Right atrium auricular region (tissue), 2 donors: ENCODE results near the gene CNP. TPM values are rescaled to one million over a fixed set of nuclear protein-coding genes. Genes with fewer than 3 reads are reported as not detected.

Source experiments
- DNase-seq: peaks from one replicate; pipeline ENCODE4 v3.0.0-alpha.2; 2019; ENCODE audit warnings: low spot score
- H3K27ac ChIP-seq, 2 donors: fragments of 200-600 bp; sonication (generic); 1 replicate in 1 of 2; 2 replicates in 1 of 2; pipeline ENCODE4 v1.5.1; 2016 to 2019
- H3K27me3 ChIP-seq, 2 donors: fragments of 200-600 bp; sonication (generic); one replicate each; pipeline versions ENCODE4 v1.5.1 to v1.6.0; 2017 to 2019
- H3K36me3 ChIP-seq: fragments of 200-600 bp; sonication (generic); one replicate; pipeline ENCODE4 v1.5.1; 2016
- H3K4me1 ChIP-seq, 2 donors: fragments of 200-600 bp; sonication (generic); one replicate each; pipeline versions ENCODE4 v1.5.1 to v1.6.0; 2017 to 2019
- H3K4me3 ChIP-seq, 2 donors: fragments of 200-600 bp; sonication (generic); 1 replicate in 1 of 2; 2 replicates in 1 of 2; pipeline ENCODE4 v1.5.1; 2017 to 2019; ENCODE audit warnings: mild to moderate bottlenecking in 1 of 2, moderate library complexity in 1 of 2
- H3K9me3 ChIP-seq, 2 donors: fragments of 200-600 bp; sonication (generic); one replicate each; pipeline ENCODE4 v1.5.1; 2019
- total RNA-seq, 2 donors: library from RNA; depleted of rRNA; stranded (reverse); fragments of >200 nt; gene quantifications; one replicate each; pipeline ENCODE4 v1.1.0, GENCODE V29; 2016
- TF ChIP-seq, protein P1 (sequence below), 2 donors: fragments of 200-600 bp; sonication (generic); IDR thresholded peaks; one replicate each; pipeline ENCODE4 v1.5.1; 2019; ENCODE audit warnings: antibody characterized with exemption in 2 of 2

Gene CNP
- total RNA-seq, 2 donors from 2014 or later: 23.1 to 29.5 TPM

DNA sequence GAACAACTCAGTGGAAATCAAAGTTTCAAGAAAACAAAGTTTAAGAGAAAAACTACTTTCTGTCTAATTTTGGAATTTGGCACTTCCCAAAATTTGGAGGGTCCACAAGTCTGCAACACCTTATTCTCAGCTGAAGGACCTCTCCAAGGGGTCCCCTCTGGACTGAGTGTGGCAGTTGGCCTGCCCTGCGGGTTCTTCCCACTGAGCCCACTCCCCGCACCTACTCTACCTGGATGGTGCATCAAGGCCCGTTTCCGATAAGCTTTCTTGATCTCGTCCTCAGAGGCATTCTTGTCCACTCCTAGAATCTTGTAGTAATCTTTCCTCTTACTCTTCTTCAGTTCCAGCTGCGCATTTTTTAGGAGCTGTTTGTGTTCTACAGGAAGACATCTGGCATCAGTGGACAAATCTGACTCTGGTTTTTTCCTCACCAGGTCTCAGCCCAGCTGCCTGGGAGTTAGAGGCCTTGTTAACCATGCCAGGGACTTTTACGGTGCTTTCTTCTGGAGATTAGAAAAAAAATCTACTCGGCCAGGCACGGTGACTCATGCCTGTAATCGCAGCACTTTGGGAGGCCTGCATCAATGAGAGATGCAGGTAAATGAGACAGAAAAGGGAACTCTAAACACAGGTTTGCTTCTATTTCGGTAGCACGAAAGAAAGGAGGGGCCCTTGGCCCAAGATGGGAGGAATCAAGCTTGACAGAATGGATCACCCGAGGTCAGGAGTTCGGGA lies 15.6 kb downstream of the CNP start:
- no peak overlapping the region for H3K4me3 ChIP-seq
- no peak overlapping the region for H3K27ac ChIP-seq

DNA sequence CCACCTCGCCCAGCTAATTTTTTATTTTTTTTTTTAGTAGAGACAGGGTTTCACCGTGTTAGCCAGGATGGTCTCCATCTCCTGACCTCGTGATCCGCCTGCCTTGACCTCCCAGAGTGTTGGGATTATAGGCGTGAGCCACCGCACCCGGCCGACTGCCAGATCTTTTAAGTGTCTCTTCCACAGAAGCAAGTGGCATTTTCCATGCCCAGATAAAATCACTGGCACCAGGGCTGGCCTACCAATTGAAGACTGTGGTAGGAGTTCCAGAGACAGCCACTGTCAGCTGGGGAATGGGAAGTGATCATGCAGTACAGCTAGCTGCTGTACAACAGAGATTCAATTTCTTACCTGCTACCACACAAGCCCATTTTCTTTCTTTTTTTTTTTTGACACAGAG lies 17.9 kb downstream of the CNP start:
- no peak overlapping the region for H3K27ac ChIP-seq
- no peaks in the 10 kb centered on the region for H3K4me1 ChIP-seq
- no peak overlapping the region for H3K4me3 ChIP-seq
- H3K9me3 ChIP-seq: no peaks in the 10 kb centered on the region
- no peaks in the 10 kb centered on the region for H3K27me3 ChIP-seq
- H3K36me3 ChIP-seq: peaks cover 89% of the 10 kb centered on the region
- DNase-seq: no peak
- TF ChIP-seq, protein P1, sequence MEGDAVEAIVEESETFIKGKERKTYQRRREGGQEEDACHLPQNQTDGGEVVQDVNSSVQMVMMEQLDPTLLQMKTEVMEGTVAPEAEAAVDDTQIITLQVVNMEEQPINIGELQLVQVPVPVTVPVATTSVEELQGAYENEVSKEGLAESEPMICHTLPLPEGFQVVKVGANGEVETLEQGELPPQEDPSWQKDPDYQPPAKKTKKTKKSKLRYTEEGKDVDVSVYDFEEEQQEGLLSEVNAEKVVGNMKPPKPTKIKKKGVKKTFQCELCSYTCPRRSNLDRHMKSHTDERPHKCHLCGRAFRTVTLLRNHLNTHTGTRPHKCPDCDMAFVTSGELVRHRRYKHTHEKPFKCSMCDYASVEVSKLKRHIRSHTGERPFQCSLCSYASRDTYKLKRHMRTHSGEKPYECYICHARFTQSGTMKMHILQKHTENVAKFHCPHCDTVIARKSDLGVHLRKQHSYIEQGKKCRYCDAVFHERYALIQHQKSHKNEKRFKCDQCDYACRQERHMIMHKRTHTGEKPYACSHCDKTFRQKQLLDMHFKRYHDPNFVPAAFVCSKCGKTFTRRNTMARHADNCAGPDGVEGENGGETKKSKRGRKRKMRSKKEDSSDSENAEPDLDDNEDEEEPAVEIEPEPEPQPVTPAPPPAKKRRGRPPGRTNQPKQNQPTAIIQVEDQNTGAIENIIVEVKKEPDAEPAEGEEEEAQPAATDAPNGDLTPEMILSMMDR (IDR thresholded peaks at IDR 0.05): no peak

More for the DNA sequence above, 15.6 kb downstream of the CNP start:
- Histone ChIP-seq H3K36me3 (peaks cover 89% of the 10 kb centered on the region), H3K27me3 (no peaks in the 10 kb centered on the region), H3K9me3 (no peaks in the 10 kb centered on the region), H3K4me1 (no peaks in the 10 kb centered on the region)
- TF ChIP-seq, protein P1 (IDR thresholded peaks at IDR 0.05): no peak
- no peak for DNase-seq

DNA sequence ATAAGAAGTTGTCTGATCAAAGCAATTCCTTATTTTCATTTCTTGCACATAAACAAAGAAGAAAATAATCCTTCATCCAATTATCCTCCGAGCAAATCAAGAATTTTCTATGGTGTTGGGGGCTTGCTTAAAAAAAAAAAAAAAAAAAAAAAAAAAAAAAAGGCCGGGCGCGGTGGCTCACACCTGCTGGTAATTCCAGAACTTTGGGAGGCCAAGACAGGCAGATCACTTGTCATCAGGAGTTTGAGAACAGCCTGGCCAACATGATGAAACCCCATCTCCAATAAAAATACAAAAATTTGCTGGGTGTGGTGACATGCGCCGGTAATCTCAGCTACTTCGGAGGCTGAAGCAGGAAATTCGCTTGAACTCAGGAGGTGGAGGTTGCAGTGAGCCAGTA lies 19.3 kb downstream of the CNP start:
- Histone ChIP-seq H3K4me3 (no peak overlapping the region), H3K27me3 (no peaks in the 10 kb centered on the region), H3K36me3 (peaks cover 90% of the 10 kb centered on the region), H3K4me1 (no peaks in the 10 kb centered on the region), H3K27ac (no peak overlapping the region), H3K9me3 (no peaks in the 10 kb centered on the region)
- TF ChIP-seq, protein P1 (IDR thresholded peaks at IDR 0.05): no peak
- DNase-seq: no peak

DNA sequence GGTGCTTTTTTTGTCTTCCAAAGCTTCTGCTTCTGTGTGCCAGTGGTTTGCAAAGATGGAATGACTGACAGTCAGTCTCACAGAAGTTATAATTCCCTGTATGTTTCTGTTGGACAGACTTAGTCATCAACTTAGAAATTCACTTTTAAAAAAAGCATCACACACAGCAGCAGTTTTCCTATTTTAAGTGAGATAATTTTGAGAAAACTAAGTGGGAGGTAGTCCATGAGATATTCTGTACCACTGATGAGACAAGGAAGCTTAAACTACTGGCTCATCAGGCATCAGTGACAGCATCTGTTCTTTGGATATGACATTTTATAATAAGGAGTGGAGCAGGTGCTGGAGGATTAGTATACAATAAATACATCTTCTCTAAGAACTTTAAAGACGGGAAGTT lies 20.0 kb downstream of the CNP start:
- TF ChIP-seq, protein P1 (IDR thresholded peaks at IDR 0.05): no peak
- H3K27ac ChIP-seq: no peak overlapping the region
- H3K36me3 ChIP-seq: peaks cover 89% of the 10 kb centered on the region

DNA sequence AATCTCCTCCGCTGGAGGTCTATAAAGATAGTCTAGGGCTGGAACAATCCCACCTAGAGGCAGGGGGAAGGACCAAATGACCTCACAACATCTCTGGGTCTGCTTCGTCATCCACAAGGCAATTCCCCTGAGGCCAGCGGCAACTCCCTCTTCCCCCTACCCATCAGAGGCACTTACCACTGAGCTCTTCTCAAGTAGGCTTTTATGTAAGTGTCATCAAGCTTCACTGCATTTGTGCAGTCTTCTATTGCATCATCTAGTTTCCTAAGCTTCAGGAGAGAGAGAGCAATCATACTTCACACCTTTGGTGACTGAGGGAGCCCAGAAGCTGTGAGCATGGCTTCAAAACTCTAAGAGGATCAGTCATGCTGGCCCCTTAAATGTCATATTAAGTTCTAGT lies 21.0 kb downstream of the CNP start:
- no peak overlapping the region for H3K27ac ChIP-seq
- H3K4me1 ChIP-seq: no peaks in the 10 kb centered on the region
- H3K27me3 ChIP-seq: no peaks in the 10 kb centered on the region
- no peak overlapping the region for H3K4me3 ChIP-seq
- no peaks in the 10 kb centered on the region for H3K9me3 ChIP-seq
- TF ChIP-seq, protein P1 (IDR thresholded peaks at IDR 0.05): no peak
- no peak for DNase-seq
- H3K36me3 ChIP-seq: peaks cover 89% of the 10 kb centered on the region

More for the DNA sequence above, 20.0 kb downstream of the CNP start:
- Histone ChIP-seq H3K9me3 (no peaks in the 10 kb centered on the region), H3K27me3 (no peaks in the 10 kb centered on the region), H3K4me1 (no peaks in the 10 kb centered on the region), H3K4me3 (no peak overlapping the region)
- DNase-seq: no peak

DNA sequence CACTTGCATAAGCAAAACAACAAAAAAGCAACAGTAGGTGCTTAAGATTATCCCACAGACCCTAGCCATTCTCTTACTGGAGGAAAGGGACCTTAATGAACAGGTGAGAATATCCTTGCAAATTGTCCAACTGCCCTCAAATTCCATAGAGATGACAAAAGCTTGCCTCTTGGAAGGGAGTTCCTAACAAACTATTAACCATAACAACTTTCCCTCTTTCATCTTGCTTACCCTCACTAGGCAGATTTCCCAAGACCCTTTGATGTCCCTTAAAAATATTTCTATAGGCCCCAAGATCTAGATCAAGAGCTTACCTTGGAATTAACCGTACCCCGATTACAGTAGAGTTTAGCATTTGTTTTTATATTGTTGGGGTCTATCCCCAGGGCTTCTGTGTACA lies 21.8 kb downstream of the CNP start:
- Histone ChIP-seq H3K4me1 (no peaks in the 10 kb centered on the region), H3K27me3 (no peaks in the 10 kb centered on the region), H3K27ac (no peak overlapping the region), H3K36me3 (peaks cover 89% of the 10 kb centered on the region), H3K4me3 (no peak overlapping the region), H3K9me3 (no peaks in the 10 kb centered on the region)
- no peak for DNase-seq
- TF ChIP-seq, protein P1 (IDR thresholded peaks at IDR 0.05): no peak
